Stimulated activated CD4-positive, alpha-beta T cell treated with anti-CD3 and anti-CD28 coated beads, TNF-alpha, amount 100 ng/mL, for 24 hours (primary cell): ENCODE data around the gene LRP1B.
"Not testable (repeated sequence)": the region's sequence is repeated elsewhere in the genome, so short reads cannot be mapped to it uniquely, and the experiment has no call there.

Experiments used
- DNase-seq, 3 experiments: peaks; one replicate each; pipeline ENCODE4 v3.0.0-alpha.2; 2020; ENCODE audit warnings: low read depth in 3 of 3

Gene LRP1B

GRCh38 chr2:140550821-140551220 is 1580.0 kb downstream of the LRP1B start:
- no peak for DNase-seq

GRCh38 chr2:140544769-140545168 is 1586.0 kb downstream of the LRP1B start:
- DNase-seq = not testable (repeated sequence)

GRCh38 chr2:140542627-140543026 is 1588.2 kb downstream of the LRP1B start:
- DNase-seq = no peak

- DNase-seq = no peak
These were observed 1591.5 kb downstream of the LRP1B start for GRCh38 chr2:140539242-140539875.

- DNase-seq = no peak
These were observed 1601.1 kb downstream of the LRP1B start for GRCh38 chr2:140529706-140530105.

- no peak for DNase-seq
These were observed 1601.8 kb downstream of the LRP1B start for GRCh38 chr2:140528982-140529381.

- DNase-seq = no peak
These were observed 1604.2 kb downstream of the LRP1B start for GRCh38 chr2:140526575-140526974.

GRCh38 chr2:140512106-140512505 is 1618.7 kb downstream of the LRP1B start:
- DNase-seq = no peak

GRCh38 chr2:140509765-140510164 is 1621.1 kb downstream of the LRP1B start:
- DNase-seq = no peak

GRCh38 chr2:140508756-140509155 is 1622.1 kb downstream of the LRP1B start:
- DNase-seq = no peak

- no peak for DNase-seq
These were observed 1624.2 kb downstream of the LRP1B start for GRCh38 chr2:140506606-140507005.

- no peak for DNase-seq
These were observed 1626.2 kb downstream of the LRP1B start for GRCh38 chr2:140504601-140505000.

- DNase-seq = no peak
These were observed 1627.7 kb downstream of the LRP1B start for GRCh38 chr2:140502951-140503630.

GRCh38 chr2:140498360-140498759 is 1632.5 kb downstream of the LRP1B start:
- DNase-seq = no peak

- DNase-seq = no peak
These were observed 1634.1 kb downstream of the LRP1B start for GRCh38 chr2:140496714-140497113.

- DNase-seq = no peak
These were observed 1638.9 kb downstream of the LRP1B start for GRCh38 chr2:140491876-140492275.

- no peak for DNase-seq
These were observed 1641.6 kb downstream of the LRP1B start for GRCh38 chr2:140489193-140489592.

GRCh38 chr2:140481136-140481535 is 1649.7 kb downstream of the LRP1B start:
- no peak for DNase-seq

- no peak for DNase-seq
These were observed 1657.0 kb downstream of the LRP1B start for GRCh38 chr2:140473851-140474250.

- no peak for DNase-seq
These were observed 1658.1 kb downstream of the LRP1B start for GRCh38 chr2:140472676-140473075.

GRCh38 chr2:140465301-140465700 is 1665.5 kb downstream of the LRP1B start:
- no peak for DNase-seq

- DNase-seq = no peak
These were observed 1667.8 kb downstream of the LRP1B start for GRCh38 chr2:140462990-140463389.

GRCh38 chr2:140457483-140457882 is 1673.3 kb downstream of the LRP1B start:
- DNase-seq = no peak

GRCh38 chr2:140455315-140455714 is 1675.5 kb downstream of the LRP1B start:
- DNase-seq = no peak
